ENCODE results near the gene SLC38A9.

The SLC38A9 gene

DNA sequence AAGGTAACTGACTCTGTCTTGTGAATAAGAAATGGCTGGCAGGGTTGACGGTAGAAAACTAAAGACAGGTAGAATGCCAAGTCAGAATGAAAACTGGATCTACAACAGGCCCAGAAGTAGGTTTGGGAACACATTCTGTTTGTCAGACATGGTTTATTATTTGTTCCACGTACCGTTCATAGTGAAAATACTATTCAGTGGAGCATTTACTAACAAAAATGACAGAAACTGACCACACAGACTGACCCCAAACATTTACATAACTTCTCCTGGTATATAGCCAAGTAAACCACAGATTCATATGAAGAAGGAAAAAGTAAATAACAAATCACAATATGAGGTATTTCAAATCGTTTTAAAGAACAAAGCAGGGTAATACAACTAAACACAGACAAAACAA, 73.7 kb downstream of the SLC38A9 start:
- no peak for ATAC-seq
- Mint-ChIP-seq H3K27ac (no peak overlapping the region), H3K27me3 (no peaks in the 10 kb centered on the region), H3K4me1 (peaks cover 14% of the 10 kb centered on the region), H3K4me3 (no peak overlapping the region), H3K9me3 (no peaks in the 10 kb centered on the region)
- no peak for DNase-seq

DNA sequence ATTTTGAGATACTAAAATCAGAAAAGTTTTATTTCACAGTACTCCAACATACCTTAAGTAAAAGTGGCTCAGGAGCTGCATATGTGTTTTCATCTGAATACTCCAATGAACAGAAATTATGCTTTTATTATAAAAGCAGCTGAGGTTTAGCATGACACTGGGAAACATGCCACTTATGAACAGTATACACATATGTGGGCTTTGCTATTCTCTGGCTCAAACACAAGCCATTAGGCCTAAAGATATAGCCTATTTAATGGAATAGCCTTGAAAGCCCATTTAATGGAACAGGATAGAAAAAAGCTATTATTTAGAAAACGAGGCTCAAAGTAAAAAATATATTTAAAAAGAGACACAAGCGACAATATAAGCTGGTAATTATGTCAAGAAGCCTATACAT, 74.1 kb downstream of the SLC38A9 start:
- no peaks in the 10 kb centered on the region for H3K9me3 Mint-ChIP-seq
- no peaks in the 10 kb centered on the region for H3K27me3 Mint-ChIP-seq
- H3K4me3 Mint-ChIP-seq: no peak overlapping the region
- peaks cover 15% of the 10 kb centered on the region for H3K4me1 Mint-ChIP-seq
- no peak overlapping the region for H3K27ac Mint-ChIP-seq
- no peak for DNase-seq
- ATAC-seq: no peak

DNA sequence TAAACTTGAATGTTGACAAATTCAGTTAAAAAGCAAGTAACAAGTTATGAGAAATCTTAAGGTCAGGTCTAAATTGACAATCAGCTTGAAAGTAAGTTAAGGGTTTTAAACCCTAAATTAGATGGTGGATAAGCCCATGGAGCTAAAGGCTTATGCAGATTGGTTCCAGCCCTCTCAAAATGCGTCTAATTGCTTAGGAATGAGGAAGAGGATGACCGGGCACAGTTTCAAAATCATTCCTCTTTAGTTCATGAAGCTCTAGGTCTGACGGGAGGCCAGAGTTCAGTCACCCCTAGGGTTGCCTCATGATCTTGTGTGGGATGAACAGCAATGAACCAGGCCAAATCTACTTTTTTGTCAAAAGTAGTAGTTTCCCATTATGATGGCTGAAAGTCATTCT, 75.4 kb downstream of the SLC38A9 start:
- ATAC-seq: no peak
- peaks cover 15% of the 10 kb centered on the region for H3K4me1 Mint-ChIP-seq
- H3K9me3 Mint-ChIP-seq: no peaks in the 10 kb centered on the region
- no peak overlapping the region for H3K4me3 Mint-ChIP-seq
- DNase-seq: no peak
- no peaks in the 10 kb centered on the region for H3K27me3 Mint-ChIP-seq
- no peak overlapping the region for H3K27ac Mint-ChIP-seq

DNA sequence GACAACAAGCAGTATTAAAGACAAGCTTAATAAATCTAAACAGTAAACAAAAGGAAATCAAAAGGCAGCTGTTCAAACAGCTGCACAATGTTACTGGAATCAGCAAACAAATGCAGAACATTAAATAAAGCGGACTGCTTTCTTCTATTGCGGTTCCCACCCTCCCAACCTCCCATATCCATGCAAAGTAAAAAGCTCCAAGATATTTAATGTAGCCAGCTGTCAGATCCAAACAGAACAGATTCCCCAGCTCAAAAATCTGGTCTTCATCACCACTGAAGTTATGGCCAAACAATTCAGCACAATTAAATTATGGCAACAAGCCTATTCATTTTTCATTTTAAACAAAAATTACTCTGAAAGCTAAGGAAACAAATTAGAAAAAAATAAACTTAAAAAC, 75.9 kb downstream of the SLC38A9 start:
- no peak for ATAC-seq
- Mint-ChIP-seq H3K27ac (no peak overlapping the region), H3K4me1 (peaks cover 15% of the 10 kb centered on the region), H3K27me3 (no peaks in the 10 kb centered on the region), H3K9me3 (no peaks in the 10 kb centered on the region), H3K4me3 (no peak overlapping the region)
- DNase-seq: no peak

DNA sequence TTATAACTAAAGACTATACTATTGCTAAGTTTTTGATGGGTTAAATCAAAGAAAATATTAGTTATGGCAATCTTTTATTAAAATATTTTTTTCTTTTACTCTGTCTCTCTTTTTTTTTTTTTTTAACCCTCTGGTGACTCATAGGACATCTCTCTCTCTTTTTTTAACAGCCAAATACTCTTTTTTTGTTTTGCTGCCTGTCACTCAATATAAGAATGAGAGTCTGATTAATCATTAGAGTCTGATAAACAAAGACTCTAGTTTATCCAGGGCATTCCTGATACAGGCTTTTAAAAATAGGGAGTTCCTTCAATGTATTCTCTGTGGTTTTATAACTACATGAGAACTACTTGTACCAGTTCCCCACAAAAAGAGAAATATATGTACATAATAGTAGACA, 77.3 kb downstream of the SLC38A9 start:
- Mint-ChIP-seq H3K9me3 (no peaks in the 10 kb centered on the region), H3K27me3 (no peaks in the 10 kb centered on the region), H3K4me3 (no peak overlapping the region), H3K4me1 (peaks cover 15% of the 10 kb centered on the region), H3K27ac (no peak overlapping the region)
- DNase-seq (no peak), ATAC-seq (no peak)

DNA sequence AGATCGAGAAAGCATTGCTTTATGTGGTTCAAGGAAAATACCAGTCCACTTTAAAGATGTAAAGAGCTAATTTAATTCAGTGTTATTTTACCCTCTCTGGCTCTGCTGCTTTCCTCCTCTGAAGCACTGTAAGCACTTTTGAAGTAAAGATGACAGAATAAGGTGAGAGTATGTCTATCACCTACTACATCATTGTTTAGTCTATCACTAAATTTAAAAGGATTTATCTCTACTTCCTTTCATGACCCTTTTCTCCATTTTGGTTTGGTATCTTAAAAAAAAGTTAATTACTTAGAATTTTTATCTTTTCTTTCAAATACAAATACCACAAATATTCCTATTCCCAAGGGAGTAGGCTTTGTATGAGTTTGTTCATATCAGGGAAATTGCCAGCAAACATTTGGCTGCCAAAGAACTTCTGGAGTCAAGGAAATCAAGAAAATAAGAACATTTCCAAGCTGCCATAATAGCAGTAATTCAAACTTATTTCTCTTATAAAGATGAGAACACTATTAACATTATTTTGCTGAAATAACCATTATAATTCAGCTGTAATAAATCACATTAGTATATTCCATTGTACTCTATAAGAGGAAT, 77.8 kb downstream of the SLC38A9 start:
- no peak for ATAC-seq
- Mint-ChIP-seq H3K9me3 (no peaks in the 10 kb centered on the region), H3K27ac (peak overlapping the region in 1 of 2 donors; percentile 87), H3K4me1 (peaks cover 15% of the 10 kb centered on the region), H3K4me3 (peak overlapping the region; percentile 13 to 66), H3K27me3 (no peaks in the 10 kb centered on the region)
- no peak for DNase-seq

DNA sequence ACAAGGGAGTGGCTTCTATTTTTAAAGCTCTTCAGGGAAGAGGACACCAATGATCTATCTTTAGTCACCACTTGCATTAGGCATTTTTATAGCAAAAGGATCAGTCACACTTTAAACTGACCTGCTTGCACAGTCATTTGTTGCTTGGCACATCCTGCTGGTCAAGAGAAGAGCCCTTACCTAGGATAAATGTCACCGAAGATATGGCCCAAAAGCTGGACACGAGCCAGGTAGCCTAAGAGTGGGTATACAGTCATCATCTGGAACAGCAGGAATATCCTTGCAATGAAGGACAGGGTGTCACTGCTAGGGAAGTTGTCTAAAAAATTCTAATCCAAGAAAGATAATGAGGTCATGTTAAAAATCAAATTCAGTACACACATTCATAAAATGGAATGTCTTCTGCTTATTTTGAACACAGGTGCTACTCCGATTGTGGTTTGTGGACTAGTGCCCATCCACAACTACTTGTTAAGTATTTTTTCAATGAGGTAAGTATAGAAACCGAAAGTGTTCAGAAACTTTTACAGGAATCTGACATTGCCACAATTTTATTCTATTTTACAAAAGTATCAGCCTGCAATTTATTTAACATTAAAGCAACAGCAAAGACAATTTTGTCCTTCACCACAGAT, 78.4 kb downstream of the SLC38A9 start:
- no peaks in the 10 kb centered on the region for H3K27me3 Mint-ChIP-seq
- ATAC-seq (no peak), DNase-seq (no peak)
- peak overlapping the region; percentile 13 to 66 for H3K4me3 Mint-ChIP-seq
- peaks cover 15% of the 10 kb centered on the region for H3K4me1 Mint-ChIP-seq
- no peaks in the 10 kb centered on the region for H3K9me3 Mint-ChIP-seq
- H3K27ac Mint-ChIP-seq: peak overlapping the region in 1 of 2 donors; percentile 87

DNA sequence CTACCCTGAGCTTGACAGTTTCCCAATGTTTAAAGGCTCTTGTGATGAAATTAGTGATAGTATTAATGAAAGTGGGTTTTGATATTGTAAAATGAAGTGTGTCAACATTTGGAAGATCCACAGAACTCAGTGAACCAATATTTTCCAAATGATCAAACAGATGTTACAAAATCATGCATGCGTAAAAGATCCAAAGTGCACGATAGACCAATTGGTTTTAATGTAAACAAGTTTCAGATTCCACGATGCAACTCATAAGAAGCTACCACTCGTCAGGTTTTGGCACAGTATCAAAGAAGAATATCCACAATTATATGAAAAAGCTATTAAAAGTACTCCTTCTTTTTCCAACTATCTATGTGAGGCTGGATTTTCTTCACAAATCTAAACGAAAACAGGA, 82.3 kb downstream of the SLC38A9 start:
- Mint-ChIP-seq H3K9me3 (no peaks in the 10 kb centered on the region), H3K27ac (no peak overlapping the region), H3K4me1 (peaks cover 23% of the 10 kb centered on the region), H3K27me3 (no peaks in the 10 kb centered on the region), H3K4me3 (no peak overlapping the region)
- ATAC-seq: no peak
- DNase-seq: no peak

DNA sequence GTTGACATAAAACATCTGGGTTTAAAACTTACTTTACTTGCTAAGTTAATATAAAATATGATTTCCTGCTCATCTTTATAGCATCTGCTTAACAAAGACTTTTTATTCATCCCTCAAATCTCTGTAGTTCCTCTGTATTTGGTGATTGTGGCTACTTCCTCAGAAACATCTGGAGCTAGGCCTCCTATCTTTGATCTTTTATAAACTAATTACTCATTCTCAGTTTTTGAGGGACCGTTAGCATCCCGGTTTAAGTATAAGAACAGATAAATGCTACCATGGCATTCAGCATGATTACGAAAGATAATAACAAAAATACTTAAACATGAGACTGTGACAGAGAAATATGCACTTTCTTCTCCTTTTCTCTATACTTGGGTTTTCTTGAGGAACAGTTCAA, 85.3 kb downstream of the SLC38A9 start:
- ATAC-seq (no peak), DNase-seq (no peak)
- Mint-ChIP-seq H3K27me3 (no peaks in the 10 kb centered on the region), H3K27ac (no peak overlapping the region), H3K4me1 (peaks cover 12% of the 10 kb centered on the region), H3K9me3 (no peaks in the 10 kb centered on the region), H3K4me3 (no peak overlapping the region)

DNA sequence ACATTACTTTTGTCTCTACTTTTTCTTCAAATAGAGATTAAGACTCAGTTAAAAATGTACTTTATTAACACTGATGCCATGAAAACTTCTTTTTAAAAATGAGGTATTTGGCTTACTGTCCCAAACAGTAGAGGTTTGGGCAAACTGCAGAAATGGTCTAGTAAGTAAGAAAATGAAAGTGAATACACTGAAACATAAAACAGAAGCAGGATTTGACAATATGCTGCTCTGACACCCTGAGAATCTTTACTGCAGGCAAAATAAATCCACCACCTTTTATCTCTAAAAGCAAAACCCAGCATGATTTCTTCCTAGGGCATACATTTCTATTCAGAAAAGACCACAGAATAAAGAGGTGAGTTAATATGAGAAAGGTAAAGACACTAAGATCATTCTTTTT, 86.2 kb downstream of the SLC38A9 start:
- peak overlapping the region in 1 of 2 donors; percentile 88 for H3K27ac Mint-ChIP-seq
- ATAC-seq: no peak

DNA sequence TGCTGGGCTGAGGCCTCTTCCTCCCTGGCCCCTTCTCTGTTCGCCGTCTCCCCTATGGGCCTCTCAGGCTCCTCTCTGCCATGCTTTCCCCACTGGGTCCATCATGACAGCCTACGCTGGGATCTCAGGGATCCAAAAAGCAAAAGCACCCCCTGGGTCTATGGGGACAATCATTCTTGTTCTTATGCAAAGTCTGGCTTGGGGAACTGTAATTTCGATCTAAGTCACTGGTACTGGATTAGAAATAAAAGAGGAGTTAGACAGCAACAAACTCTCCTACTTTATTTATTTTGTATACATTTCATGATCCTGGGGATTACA, 86.6 kb downstream of the SLC38A9 start:
- Mint-ChIP-seq H3K9me3 (no peaks in the 10 kb centered on the region), H3K27ac (peak overlapping the region in 1 of 2 donors; percentile 88), H3K4me1 (peaks cover 12% of the 10 kb centered on the region), H3K4me3 (no peak overlapping the region), H3K27me3 (no peaks in the 10 kb centered on the region)
- ATAC-seq (no peak), DNase-seq (no peak)

More for the DNA sequence above, 86.2 kb downstream of the SLC38A9 start:
- no peak for DNase-seq
- Mint-ChIP-seq H3K4me3 (no peak overlapping the region), H3K9me3 (no peaks in the 10 kb centered on the region), H3K27me3 (no peaks in the 10 kb centered on the region), H3K4me1 (peaks cover 12% of the 10 kb centered on the region)

DNA sequence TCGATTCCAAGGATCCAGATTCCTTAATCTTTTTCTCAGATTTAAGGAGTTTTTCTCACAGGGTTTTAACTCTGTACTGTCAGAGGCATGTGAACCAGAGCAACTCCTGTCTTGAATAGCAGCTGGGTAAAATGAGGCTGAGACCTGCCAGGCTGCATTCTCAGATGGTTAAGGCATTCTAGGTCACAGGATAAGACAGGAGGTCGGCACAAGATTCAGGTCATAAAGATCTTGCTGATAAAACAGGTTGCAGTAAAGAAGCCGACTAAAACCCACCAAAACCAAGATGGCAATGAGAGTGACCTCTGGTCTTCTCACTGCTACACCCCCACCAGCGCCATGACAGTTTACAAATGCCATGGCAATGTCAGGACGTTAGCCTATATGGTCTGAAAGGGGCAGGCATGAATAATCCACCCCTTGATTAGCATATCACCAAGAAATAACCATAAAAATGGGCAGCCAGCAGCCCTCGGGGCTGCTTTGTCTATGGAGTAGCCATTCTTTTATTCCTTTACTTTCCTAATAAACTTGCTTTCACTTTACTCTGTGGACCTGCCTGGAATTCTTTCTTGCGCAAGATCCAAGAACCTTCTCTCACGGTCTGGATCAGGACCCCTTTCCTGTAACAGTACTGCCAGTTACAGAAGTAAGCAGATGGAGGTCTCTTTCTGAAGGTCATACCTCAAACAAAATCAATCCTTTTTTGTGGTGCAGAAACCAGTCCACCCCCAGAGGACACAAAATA, 87.1 kb downstream of the SLC38A9 start:
- no peak for DNase-seq
- Mint-ChIP-seq H3K9me3 (no peaks in the 10 kb centered on the region), H3K27ac (peak overlapping the region in 1 of 2 donors; percentile 88)

DNA sequence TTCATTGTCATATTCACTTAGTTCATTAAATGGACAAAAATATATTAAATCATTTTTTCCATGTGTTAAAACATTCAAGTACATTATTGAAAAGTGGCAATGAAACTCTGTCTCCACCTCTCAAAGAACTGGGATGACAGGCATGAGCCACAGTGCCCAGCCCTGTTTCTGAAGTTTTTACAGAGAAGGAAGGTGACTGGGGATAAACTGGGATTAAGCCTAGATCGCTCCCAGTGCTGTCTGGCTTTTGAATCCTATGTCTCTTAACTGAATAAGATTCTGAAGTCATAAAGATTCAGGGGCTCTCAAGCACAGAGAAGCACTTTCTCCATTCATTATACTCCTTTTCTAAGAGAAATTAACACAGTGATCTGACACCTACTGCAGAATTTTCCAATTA, 88.3 kb downstream of the SLC38A9 start:
- Mint-ChIP-seq H3K27me3 (no peaks in the 10 kb centered on the region), H3K27ac (no peak overlapping the region), H3K4me1 (peaks cover 12% of the 10 kb centered on the region), H3K9me3 (no peaks in the 10 kb centered on the region), H3K4me3 (no peak overlapping the region)
- ATAC-seq (no peak), DNase-seq (no peak)

More for the DNA sequence above, 87.1 kb downstream of the SLC38A9 start:
- no peak overlapping the region for H3K4me3 Mint-ChIP-seq
- no peak for ATAC-seq
- no peaks in the 10 kb centered on the region for H3K27me3 Mint-ChIP-seq
- peaks cover 12% of the 10 kb centered on the region for H3K4me1 Mint-ChIP-seq

DNA sequence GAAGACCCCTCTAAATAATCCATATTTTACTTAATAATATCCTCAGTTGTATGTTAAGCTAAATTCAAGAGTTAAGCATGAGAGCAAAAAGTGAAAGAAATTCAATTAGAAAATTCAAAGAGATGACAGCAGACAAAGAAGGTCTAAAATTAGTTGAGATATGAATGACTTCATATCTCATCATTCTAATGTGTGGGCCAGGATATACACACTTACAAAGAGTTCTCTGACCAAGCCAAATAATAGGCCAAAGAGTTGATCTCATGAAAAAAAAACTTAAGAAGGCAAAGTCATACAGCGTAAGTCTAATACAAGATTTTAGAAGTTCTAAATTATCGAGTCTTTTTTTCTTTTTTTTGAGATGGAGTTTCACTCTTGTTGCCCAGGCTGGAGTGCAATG, 89.7 kb downstream of the SLC38A9 start:
- no peak for DNase-seq
- Mint-ChIP-seq H3K4me1 (peaks cover 12% of the 10 kb centered on the region), H3K4me3 (no peak overlapping the region)

DNA sequence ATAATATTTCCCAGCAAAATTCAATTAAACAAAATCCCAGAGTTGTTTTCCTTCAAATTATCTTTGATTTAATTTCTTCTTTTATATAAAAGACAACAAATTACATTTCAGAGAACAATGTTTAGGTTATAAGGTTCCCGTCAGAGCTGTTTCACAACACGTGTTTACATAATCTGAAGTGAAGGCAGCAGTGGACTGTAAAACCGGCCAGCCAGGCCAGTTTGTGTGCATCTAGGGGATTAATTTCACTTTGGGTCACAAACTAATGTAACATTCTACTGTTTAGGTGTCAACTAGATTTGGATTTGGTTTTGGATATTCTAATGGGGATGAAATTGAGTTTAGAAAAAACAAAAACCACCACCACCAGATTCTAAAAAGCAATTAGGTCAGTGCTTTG, 90.9 kb downstream of the SLC38A9 start:
- H3K27ac Mint-ChIP-seq: no peak overlapping the region
- no peaks in the 10 kb centered on the region for H3K27me3 Mint-ChIP-seq
- DNase-seq (no peak), ATAC-seq (no peak)
- no peak overlapping the region for H3K4me3 Mint-ChIP-seq
- H3K4me1 Mint-ChIP-seq: peaks cover 11% of the 10 kb centered on the region
- H3K9me3 Mint-ChIP-seq: peaks cover 0 to 6% of the 10 kb centered on the region in 2 donors

More for the DNA sequence above, 89.7 kb downstream of the SLC38A9 start:
- Mint-ChIP-seq H3K27ac (no peak overlapping the region), H3K27me3 (no peaks in the 10 kb centered on the region), H3K9me3 (peaks cover 0 to 2% of the 10 kb centered on the region in 2 donors)
- no peak for ATAC-seq

DNA sequence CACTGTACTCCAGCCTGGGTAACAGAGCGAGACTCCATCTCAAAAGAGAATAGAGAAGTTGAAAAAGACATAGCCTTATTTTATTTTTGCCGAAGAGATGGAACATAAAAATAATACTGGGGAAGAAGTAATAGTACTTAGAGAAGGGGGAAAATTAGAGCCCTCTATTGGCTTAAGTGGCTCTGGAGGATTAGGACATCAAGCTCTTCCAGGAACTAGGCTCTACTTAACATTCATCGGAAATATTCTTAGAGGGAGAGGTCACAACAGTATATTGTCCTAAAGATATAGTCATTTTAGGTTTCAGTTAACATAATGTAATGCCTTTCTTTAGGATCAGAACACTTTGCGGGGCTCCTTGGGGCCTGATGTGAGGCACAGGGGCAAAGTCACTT, 91.4 kb downstream of the SLC38A9 start:
- Mint-ChIP-seq H3K27me3 (no peaks in the 10 kb centered on the region), H3K4me3 (no peak overlapping the region), H3K9me3 (peaks cover 0 to 6% of the 10 kb centered on the region in 2 donors), H3K27ac (no peak overlapping the region), H3K4me1 (peaks cover 6% of the 10 kb centered on the region)
- ATAC-seq (no peak), DNase-seq (no peak)
